Measurements from ENCODE around the gene ARHGDIA.

ARHGDIA gene

DNA sequence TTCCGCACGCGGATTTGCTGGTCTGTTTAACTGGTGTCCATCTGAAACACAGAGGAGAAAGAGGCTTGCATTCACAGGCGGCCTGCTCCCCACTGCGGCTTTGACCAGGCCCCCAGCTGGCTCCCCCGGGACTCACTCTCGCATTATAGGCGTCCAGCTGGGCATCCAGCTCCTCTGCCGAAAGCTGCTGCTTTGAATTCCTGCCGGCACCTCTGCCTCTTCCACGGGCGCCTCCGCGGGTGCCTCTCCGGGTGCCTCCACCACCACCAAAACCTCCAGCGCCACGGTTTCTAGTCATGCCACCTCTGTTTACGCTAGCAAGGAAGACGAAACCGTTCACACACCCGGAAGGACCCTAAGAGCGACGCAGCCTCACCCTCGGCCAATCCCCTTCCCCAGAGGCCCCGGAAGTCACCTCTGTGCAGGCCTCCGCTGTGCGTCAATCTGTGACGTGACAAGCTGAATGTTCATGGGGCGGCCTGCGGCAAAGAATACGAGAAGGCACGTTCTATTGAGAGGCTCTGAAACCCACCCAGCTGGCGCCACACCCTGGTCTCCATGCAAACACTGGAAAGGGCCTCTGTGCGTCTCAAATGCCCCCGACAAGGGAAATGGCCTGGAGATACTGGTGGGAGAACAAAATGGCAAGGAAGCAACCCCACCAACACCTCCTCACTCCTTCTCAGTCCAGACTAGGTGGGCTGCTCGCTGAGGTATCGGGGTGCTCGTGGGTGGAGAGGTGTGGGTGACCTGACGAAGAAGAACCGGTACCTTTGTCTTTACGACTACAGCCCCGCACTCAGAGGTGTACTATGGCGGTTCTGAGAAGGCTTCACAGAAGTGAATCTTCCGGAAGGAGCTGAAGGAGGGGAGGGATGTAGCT is 17.2 kb upstream of the ARHGDIA start:
- no peak for DNase-seq (ENCODE audit: low spot score)

DNA sequence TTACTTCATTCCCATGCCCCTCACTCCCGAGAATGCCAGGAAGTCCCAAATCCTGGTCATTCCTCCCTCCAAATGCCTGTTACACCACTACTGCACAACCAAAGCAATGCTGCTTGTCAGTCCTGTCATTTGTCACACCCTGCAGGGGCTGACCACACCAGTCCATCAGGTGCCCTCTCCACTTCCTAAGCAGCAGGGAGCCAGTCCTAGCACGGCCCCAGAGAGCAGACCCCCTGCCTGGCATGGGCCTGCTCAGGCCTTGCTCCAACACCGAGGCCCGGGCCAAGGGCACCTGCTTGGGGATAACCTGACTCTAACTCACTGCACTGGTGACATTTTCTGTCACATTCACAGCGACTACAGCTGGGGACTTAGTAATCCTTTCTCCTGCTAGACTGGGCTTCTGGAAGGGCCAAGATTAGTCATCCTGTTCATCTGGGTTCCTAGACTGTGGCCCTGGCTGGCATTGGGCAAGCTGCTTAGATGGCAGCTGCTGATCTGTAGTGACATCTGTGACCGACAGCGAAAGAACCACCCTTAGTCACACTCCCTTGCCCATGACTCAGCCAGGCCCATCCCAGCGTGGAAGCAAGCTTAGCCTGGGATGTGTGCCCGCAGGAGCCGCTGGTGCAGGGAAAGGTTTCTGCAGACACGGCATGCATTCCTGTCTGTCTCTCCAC is 14.9 kb upstream of the ARHGDIA start:
- no peak for DNase-seq (ENCODE audit: low spot score)

DNA sequence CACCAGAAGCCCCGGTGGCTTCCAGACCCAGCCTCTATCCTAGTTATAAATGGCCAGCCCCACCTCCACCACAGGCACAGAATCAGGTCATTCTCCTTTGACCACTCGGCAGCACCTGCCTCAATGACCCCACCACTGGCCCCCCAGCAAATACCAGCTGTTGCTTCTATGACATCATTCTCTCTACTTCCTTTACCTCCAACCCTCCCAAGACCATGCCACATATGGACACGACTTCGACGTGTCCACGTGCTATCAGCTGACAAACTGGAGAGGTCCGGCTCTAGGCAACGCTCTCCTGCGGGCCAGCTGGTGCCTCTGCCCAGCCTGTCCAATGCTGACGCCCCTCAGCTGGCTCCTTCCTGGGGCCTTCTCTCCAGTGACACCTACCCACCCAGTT is 14.3 kb upstream of the ARHGDIA start:
- DNase-seq (ENCODE audit: low spot score), result no peak

- no peak for DNase-seq (ENCODE audit: low spot score)
Measured at GRCh38 chr17:81884968-81885367, 13.8 kb upstream of the ARHGDIA start.

GRCh38 chr17:81884520-81884919 is 13.4 kb upstream of the ARHGDIA start:
- DNase-seq (ENCODE audit: low spot score), result no peak

GRCh38 chr17:81879121-81879520 is 8.0 kb upstream of the ARHGDIA start:
- no peak for DNase-seq (ENCODE audit: low spot score)

DNA sequence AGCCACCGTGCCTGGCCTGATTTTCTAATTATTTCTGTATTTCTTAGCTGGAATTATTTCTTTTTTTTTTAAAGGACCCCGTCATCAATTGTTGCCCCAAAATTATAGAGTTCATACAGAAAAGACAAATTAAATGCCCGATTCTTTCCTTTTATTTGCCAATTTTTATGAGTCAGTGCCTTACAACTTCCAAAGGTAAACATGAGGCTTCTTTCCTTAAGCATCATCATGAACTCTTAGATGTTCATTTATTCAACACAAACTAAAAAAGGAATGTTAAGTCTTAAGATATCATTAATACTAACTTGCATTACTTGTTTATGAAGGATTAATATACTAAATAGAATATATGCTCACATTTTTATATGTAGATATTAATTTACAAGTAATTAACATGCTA is 7.2 kb upstream of the ARHGDIA start:
- DNase-seq (ENCODE audit: low spot score), result no peak

DNA sequence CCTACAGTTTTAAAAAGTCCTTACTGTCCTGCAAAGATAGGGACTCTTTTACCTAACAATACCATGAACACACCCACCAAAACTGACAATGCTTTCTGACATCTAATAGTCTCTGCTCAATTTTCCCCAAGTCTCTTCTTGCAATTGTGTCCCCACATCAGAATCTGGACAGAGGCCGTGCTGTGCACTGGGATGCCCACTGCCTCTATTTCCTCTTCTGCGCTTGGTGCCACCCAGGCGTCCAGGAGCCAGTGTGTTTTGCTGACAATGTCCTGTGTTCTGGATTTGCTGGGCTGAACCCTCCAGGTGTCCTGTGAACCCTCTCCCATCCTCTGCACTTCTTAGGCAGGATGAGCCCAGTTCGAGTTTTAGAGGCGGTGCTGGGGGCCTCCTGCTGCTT is 6.4 kb upstream of the ARHGDIA start:
- no peak for DNase-seq (ENCODE audit: low spot score)

- peak; percentile 96 for DNase-seq (ENCODE audit: low spot score)
Measured at GRCh38 chr17:81871387-81872230, 472 bp upstream of the ARHGDIA start.

DNA sequence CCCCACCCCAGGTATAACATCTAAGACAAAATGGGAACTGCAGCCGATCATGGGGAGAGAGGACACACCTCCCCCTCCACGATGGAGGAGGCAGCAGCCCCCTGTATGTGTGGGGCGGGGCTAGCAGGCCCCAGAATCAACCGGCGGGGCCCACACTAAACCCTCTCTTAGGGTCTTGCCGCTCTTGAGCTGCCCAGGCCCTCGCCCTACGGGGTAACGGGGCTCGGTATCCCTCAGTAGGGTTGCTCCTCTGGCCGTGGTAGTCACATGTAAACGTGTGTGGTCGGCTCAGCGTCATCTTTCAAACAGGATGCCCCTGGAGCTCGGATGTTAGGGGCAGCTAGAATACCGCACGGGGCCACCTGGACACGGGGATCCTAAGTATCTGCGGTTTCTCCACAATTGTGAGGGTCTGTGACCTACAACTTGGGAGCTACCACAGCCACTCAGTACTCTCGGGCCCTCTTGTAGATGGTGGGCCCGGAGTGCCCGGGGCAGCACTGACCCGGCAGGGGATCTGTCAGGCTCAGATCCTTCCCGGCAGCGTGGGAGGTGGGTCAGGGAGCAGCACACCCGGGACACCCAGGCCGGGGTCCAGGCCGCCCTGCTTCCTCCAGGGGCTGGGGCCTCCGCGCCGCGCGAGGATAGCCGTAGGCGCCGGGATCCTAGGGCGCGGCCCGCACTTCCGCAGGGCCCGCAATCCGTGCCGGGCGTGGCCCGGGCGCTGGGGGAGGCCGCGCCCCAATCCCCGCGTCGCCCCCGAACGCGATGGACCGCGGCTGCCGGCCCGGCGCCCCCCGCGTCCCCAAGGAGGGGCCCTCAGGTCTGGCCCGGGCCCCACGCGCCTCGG is 781 bp downstream of the ARHGDIA start:
- peak; percentile 36 for DNase-seq (ENCODE audit: low spot score)

- peak; percentile 30 for DNase-seq (ENCODE audit: low spot score)
Measured at GRCh38 chr17:81869221-81870130, 1.7 kb downstream of the ARHGDIA start.

- no peak for DNase-seq (ENCODE audit: low spot score)
Measured at GRCh38 chr17:81868674-81869220, 2.4 kb downstream of the ARHGDIA start.

DNA sequence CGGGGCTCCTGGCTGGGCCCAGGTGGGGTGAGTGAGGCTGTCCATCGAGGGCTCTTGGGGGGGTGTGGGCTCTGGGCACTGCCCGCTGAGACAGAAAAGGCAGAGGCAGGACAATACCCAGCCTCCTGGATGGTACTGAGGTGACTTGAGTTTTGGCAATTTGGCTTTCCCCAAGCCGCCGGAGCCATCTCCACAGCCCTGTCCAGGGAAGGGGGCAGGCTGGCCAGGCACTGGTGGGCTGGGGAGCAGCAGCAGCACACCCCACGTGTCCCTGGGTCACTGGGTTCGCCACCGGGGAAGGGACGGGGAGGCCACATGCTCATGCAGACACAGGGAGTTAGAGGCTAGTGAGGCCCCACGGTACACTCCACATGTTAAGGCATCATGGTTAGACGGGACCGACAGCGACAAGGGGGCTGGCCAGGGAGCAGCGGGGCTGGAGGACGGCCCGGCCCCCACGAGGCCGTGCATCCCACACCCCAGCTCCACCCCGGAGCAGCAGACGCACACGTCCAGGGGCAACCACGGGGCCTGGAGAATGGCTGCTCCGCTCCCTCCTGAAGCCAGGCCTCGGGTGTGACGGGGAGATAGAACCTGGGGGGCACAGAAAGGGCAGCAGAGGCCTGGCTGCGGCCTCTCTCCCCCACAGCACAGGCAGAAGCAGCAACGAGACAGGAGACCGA is 3.0 kb downstream of the ARHGDIA start:
- DNase-seq (ENCODE audit: low spot score), result no peak

GRCh38 chr17:81867170-81867990 is 3.8 kb downstream of the ARHGDIA start:
- no peak for DNase-seq (ENCODE audit: low spot score)

DNA sequence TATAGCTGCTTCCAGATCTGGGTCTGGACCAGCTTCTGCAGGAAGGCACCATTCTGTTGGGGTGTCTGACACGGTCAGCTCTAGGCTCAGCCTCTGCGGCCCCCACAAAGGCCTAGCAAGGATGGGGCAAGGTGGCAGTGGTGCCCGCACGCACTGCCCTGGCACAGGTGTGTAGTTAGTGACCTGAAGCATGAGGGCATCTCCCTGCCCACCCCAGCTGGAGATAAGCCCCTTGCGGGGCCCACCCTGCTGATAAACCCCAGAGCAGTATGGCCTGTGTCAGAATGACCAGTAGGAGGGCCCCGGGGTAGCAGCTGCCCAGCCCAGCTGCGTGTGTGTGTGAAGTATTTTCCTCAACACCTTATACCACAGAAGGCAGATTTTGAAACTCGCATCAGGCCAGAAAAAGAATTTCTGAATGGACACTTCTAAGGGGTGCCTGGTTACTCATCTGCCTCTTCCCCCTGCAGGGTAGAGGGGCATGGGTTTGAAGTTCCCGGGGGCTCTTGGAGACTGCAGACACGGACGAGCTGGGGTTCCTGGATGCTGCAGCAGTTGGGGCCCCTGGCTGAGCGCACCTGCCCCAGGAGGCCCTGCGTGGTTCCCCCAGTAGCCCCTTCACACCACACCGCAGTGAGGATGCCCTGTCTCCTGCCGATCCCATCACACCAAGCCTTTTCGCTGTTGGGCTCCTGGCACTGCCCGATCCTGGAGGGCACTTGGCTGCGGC is 4.5 kb downstream of the ARHGDIA start:
- DNase-seq (ENCODE audit: low spot score), result no peak

DNA sequence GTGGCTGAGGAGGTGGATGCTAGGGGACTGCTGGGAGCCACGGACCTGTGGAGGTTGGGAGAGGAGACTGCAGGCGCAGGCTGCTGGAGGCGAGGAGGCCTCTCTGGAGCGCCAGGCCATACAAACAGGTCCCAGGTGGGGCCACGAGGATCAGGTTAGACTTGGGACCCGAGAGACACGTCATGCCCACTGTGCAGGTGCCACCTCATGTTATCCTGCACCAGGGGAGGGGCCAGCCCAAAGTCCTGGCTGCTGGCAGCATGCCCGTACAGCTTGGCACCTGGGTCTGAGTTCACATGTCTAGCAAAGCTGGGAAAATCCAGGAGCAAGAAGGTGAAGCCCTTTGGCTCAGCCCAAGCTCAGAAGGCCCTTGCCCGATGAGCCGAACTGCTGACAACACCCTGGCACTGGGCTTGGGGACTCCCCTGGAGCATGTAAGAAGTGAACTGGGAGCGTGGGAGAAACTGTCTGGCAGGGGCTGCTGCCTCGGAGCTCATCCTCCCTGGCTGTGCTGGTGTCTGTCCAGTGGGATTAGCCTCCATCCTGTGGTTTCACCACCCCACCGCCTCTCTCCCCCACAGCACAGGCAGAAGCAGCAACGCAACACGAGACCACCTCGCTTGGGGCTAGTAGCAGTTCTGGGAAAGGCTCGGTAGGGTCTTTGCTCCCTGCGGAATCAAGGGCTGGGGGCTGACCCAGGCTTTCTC is 5.3 kb downstream of the ARHGDIA start:
- no peak for DNase-seq (ENCODE audit: low spot score)

GRCh38 chr17:81865358-81865732 is 5.8 kb downstream of the ARHGDIA start:
- no peak for DNase-seq (ENCODE audit: low spot score)
